Epithelial cell of proximal tubule (primary cell): ENCODE data around the gene IPO11. TPM values are rescaled to one million over a fixed set of nuclear protein-coding genes. Genes with fewer than 3 reads are reported as not detected.
"Not testable (repeated sequence)": the region's sequence is repeated elsewhere in the genome, so short reads cannot be mapped to it uniquely, and the experiment has no call there.

ENCODE experiments used
- DNase-seq: peaks from one replicate; pipeline ENCODE4 v3.0.0-alpha.2; 2011; ENCODE audit warnings: low read depth
- H3K4me3 ChIP-seq: 2 replicates; pipeline ENCODE4 v1.5.1; 2011; ENCODE audit warnings: low read depth, mild to moderate bottlenecking, low read length
- total RNA-seq: library from RNA; depleted of rRNA; stranded (reverse); fragments of >200 nt; gene quantifications from 2 replicates; pipeline ENCODE4 v1.2.3, GENCODE V29; 2015
- TF ChIP-seq, protein P1 (sequence below): conservative IDR thresholded peaks from 2 replicates; pipeline ENCODE4 v1.5.1; 2012; ENCODE audit warnings: low read depth, mild to moderate bottlenecking, low read length

The IPO11 gene
- total RNA-seq, 1 donor from 2014 or later = 6.6 TPM

DNA sequence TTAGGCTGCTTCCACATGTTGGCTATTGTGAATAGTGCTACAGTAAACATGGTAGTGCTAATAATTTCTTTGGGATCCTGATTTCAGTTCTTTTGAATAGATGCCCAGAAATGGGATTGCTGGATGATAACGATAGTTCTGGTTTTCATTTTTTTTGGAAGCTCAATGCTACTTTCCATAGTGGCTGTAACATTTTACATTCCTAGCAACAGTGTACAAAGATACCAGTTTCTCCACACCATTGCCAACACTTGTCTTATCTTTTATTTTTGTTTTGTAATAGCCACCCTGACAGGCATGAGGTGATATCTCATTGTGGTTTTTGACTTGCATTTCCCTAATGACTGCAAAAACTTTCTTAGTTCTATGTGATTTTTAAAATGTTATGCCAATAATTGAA is 97.2 kb downstream of the IPO11 start:
- DNase-seq = no peak
- TF ChIP-seq, protein P1, sequence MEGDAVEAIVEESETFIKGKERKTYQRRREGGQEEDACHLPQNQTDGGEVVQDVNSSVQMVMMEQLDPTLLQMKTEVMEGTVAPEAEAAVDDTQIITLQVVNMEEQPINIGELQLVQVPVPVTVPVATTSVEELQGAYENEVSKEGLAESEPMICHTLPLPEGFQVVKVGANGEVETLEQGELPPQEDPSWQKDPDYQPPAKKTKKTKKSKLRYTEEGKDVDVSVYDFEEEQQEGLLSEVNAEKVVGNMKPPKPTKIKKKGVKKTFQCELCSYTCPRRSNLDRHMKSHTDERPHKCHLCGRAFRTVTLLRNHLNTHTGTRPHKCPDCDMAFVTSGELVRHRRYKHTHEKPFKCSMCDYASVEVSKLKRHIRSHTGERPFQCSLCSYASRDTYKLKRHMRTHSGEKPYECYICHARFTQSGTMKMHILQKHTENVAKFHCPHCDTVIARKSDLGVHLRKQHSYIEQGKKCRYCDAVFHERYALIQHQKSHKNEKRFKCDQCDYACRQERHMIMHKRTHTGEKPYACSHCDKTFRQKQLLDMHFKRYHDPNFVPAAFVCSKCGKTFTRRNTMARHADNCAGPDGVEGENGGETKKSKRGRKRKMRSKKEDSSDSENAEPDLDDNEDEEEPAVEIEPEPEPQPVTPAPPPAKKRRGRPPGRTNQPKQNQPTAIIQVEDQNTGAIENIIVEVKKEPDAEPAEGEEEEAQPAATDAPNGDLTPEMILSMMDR = no peak
- no peak overlapping the region for H3K4me3 ChIP-seq

DNA sequence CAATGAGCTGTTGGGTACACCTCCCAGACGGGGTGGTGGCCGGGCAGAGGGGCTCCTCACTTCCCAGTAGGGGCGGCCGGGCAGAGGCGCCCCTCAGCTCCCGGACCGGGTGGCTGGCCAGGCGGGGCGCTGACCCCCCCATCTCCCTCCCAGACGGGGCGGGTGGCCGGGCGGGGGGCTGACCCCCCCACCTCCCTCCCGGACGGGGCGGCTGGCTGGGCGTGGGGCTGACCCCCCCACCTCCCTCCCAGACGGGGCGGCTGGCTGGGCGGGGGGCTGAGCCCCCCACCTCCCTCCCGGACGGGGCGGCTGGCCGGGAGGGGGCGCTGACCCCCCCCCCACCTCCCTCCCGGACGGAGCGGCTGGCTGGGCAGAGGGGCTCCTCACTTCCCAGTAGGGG is 100.5 kb downstream of the IPO11 start:
- H3K4me3 ChIP-seq, DNase-seq: not testable (repeated sequence)

DNA sequence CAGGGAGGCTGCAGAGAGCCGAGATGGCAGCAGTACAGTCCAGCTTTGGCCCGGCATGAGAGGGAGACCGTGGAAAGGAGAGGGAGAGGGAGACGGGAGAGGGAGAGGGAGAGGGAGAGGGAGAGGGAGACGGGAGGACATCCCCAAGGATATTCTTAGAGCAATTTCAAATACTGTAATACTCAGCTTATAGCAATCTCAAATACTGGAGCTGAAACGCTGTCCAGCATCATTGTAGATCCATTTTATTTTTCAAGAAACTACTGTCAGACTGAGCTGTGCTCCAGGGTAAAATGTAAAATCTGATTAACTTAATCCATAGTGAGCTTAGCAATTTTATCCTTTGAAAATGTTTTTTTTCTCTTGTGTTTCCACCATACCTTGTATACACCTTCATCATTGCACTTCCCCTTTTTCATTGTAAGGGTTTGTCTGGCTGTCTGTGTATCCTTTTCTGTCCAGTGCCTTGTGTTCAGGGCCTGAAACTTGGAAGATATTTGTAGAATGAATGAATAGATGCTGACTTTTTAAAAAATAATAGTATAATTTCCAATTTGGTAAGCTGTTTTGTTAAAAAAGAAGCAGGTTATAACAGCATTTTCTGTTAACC is 102.1 kb downstream of the IPO11 start:
- no peak overlapping the region for H3K4me3 ChIP-seq
- no peak for DNase-seq
- TF ChIP-seq, protein P1 = no peak

DNA sequence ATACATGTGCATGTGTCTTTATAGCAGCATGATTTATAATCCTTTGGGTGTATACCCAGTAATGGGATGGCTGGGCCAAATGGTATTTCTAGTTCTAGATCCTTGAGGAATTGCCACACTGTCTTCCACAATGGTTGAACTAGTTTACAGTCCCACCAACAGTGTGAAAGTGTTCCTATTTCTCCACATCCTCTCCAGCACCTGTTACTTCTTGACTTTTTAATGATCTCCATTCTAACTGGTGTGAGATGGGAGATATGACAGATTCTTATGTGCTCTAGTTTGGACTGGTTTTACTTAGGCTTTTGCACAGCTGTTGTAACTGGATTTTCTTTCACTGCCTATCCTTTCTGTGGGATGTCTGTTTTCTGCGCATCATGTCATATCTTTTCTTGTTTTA is 108.2 kb downstream of the IPO11 start:
- DNase-seq = not testable (repeated sequence)

DNA sequence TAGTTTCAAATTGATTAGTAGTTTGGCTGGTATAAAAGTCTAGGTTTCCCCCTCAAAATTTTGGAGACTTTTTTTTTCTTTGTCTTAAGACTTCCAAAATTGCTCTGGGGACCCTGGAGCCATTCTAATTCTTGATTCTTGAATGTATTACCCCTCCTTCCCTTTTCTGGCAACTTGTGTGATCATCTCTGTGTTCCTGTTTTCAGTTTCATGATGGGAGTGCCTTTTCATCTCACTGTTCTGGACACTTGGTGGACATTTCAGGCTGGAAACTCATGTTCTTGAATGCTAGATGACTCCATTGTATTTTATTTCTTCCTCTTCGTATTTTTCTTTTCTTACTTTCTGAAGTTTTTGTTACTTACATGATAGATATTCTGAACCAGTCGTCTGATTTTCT is 108.8 kb downstream of the IPO11 start:
- TF ChIP-seq, protein P1 = no peak
- no peak for DNase-seq

More for the DNA sequence above, 108.2 kb downstream of the IPO11 start:
- not testable (repeated sequence) for H3K4me3 ChIP-seq

DNA sequence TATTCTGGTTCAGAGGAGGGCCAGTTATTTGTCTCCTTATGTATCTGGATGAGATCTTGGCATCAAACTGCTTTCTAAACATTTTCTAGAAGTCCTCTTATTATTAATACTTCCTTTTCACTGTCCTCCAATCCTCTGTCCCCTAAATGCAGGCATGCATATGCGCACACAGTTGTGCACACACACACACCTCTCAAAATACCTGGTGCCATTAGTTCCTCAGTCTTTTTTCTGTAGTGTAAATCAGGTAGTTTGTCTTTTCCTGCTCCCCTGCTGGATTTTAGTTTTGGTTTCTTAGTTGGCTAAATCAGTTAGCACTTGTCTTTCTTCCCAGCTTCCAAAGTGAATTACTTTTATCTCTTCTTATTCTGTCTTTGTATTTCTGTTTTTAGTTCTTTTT is 110.2 kb downstream of the IPO11 start:
- DNase-seq = no peak
- TF ChIP-seq, protein P1 = no peak
- H3K4me3 ChIP-seq = no peak overlapping the region

More for the DNA sequence above, 108.8 kb downstream of the IPO11 start:
- H3K4me3 ChIP-seq = no peak overlapping the region

DNA sequence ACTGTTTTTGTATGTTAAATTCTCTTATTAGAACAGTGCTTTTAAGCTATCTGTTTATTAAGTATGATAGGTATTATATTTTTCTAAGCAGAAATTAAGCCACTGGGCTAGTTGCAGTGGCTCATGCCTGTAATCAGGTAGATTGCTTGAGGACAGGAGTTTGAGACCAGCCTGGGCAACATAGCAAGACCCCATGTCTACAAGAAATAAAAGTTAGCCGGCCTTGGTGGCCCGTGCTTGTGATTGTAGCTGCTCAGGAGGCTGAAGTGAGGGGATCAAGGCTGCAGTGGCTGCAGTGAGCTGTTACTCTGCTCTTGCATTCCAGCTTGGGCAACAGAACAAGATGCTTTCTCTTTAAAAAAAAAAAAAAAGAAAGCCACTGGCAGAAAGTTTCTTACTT is 121.0 kb downstream of the IPO11 start:
- TF ChIP-seq, protein P1 = no peak
- no peak for DNase-seq
- no peak overlapping the region for H3K4me3 ChIP-seq

DNA sequence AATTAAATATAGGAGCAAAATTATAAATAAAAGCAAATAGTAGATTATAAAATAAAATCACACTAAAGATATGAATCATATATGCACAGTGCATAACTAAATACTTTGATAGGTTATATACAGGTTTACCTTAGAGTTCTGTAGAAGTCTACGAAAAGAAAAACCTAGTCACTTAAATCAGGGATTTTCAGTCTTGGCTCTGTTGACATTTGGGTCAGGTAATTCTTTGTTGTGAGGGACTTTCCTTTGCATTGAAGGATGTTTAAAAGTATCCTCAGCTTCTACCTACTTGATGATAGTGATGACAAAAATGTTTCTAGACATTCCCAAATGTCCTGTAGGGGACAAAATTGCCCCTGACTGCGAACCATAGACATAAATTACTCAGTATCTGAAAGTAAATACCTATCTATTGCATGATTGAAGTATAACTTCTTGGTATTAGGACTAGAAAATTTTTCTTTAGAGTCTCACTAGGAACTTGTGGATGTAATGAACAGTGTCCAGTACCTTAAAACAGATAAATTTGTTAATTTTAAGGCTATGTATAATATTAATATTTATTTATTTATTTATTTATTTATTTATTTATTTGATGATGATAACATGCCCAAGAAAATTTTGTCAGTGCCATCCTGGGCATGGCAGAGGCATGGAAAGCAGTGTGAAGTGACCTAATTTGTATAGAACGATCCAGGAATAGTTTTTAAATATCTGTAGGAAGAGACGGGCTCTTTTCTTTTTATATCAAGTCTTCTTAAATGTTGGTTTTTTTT is 122.1 kb downstream of the IPO11 start:
- no peak overlapping the region for H3K4me3 ChIP-seq
- no peak for DNase-seq
- TF ChIP-seq, protein P1 = no peak
